C4-2B (cell line): Measurements from ENCODE around the gene ADCY2.

Source experiments
- ZFX ChIP-seq: fragments of 450-650 bp; IDR thresholded peaks from 2 replicates; pipeline ENCODE4 v1.6.1; 2017
- TF ChIP-seq, protein P1 (sequence below): fragments of 450-650 bp; conservative IDR thresholded peaks from 2 replicates; pipeline ENCODE4 v1.5.1; 2017; ENCODE audit warnings: mild to moderate bottlenecking

DNA sequence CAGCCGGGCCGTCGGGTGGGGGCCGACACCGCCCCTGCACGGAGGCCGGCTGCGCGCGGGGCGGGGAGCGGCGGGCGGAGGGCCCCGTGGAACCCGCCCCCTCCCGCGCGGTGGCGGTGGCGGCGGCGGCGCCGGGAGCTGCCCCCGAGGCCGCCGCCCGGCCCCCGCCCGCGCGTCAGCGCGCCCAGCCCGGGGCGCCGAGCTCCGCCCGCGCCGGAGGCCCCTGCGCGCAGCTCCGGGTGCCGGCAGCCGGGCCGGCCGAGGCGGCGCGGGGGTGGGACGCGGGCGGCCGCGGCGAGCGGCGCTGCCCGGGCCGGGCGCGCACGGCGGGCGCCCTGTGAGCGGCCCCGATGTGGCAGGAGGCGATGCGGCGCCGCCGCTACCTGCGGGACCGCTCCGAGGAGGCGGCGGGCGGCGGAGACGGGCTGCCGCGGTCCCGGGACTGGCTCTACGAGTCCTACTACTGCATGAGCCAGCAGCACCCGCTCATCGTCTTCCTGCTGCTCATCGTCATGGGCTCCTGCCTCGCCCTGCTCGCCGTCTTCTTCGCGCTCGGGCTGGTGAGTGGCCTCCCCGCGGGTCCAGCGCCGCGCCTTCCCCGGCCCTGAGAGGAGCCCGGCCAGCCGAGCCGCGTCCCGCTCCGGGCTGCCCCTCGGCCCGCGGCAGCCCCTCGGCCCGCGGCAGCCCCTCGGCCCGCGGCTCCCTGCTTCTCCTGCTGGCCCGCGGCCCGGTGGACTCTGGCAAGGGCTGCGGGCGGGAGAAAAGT is at the start of gene ADCY2:
- TF ChIP-seq, protein P1, sequence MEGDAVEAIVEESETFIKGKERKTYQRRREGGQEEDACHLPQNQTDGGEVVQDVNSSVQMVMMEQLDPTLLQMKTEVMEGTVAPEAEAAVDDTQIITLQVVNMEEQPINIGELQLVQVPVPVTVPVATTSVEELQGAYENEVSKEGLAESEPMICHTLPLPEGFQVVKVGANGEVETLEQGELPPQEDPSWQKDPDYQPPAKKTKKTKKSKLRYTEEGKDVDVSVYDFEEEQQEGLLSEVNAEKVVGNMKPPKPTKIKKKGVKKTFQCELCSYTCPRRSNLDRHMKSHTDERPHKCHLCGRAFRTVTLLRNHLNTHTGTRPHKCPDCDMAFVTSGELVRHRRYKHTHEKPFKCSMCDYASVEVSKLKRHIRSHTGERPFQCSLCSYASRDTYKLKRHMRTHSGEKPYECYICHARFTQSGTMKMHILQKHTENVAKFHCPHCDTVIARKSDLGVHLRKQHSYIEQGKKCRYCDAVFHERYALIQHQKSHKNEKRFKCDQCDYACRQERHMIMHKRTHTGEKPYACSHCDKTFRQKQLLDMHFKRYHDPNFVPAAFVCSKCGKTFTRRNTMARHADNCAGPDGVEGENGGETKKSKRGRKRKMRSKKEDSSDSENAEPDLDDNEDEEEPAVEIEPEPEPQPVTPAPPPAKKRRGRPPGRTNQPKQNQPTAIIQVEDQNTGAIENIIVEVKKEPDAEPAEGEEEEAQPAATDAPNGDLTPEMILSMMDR: no peak
- TF ChIP-seq ZFX: no peak
